ENCODE measurements around the gene SETBP1. TPM values are rescaled to one million over a fixed set of nuclear protein-coding genes. Genes with fewer than 3 reads are reported as not detected.

The SETBP1 gene
- total RNA-seq, 2 donors from 2014 or later: 9.8 to 16.7 TPM

GRCh38 chr18:45083226-45083855 is 402.7 kb downstream of the SETBP1 start:
- no peak for DNase-seq
- no peak for ATAC-seq
- intact Hi-C loops (cut with DNase I): no loop called here

GRCh38 chr18:45084206-45084605 is 403.5 kb downstream of the SETBP1 start:
- ATAC-seq: no peak
- no peak for DNase-seq
- intact Hi-C loops (cut with DNase I): no loop called here

- ATAC-seq: no peak
- no peak for DNase-seq
- intact Hi-C loops (cut with DNase I): no loop called here
Observed at GRCh38 chr18:45085916-45086624, 405.4 kb downstream of the SETBP1 start.

GRCh38 chr18:45086777-45087176 is 406.1 kb downstream of the SETBP1 start:
- intact Hi-C loops (cut with DNase I): no loop called here
- ATAC-seq (no peak), DNase-seq (no peak)

GRCh38 chr18:45090526-45091140 is 409.9 kb downstream of the SETBP1 start:
- intact Hi-C loops (cut with DNase I): no loop called here
- ATAC-seq (no peak), DNase-seq (no peak)

GRCh38 chr18:45100321-45101105 is 419.8 kb downstream of the SETBP1 start:
- ATAC-seq (no peak), DNase-seq (no peak)
- intact Hi-C loops (cut with DNase I): no loop called here

- intact Hi-C loops (cut with DNase I): no loop called here
- DNase-seq (no peak), ATAC-seq (no peak)
Observed at GRCh38 chr18:45102126-45102525, 421.4 kb downstream of the SETBP1 start.

GRCh38 chr18:45102863-45103262 is 422.2 kb downstream of the SETBP1 start:
- ATAC-seq (no peak), DNase-seq (no peak)
- intact Hi-C loops (cut with DNase I): no loop called here

- DNase-seq: no peak
- ATAC-seq: no peak
- intact Hi-C loops (cut with DNase I): no loop called here
Observed at GRCh38 chr18:45103319-45104048, 422.8 kb downstream of the SETBP1 start.

GRCh38 chr18:45104049-45104395 is 423.3 kb downstream of the SETBP1 start:
- DNase-seq: no peak
- no peak for ATAC-seq
- intact Hi-C loops (cut with DNase I): no loop called here

- DNase-seq: no peak
- intact Hi-C loops (cut with DNase I): no loop called here
- peak; percentile 25 to 35 for ATAC-seq
Observed at GRCh38 chr18:45106331-45106774, 425.7 kb downstream of the SETBP1 start.

GRCh38 chr18:45107425-45107824 is 426.7 kb downstream of the SETBP1 start:
- ATAC-seq (peak in 1 of 2 donors; percentile 86), DNase-seq (no peak)
- intact Hi-C loops (cut with DNase I): no loop called here

GRCh38 chr18:45108754-45109153 is 428.1 kb downstream of the SETBP1 start:
- DNase-seq: no peak
- no peak for ATAC-seq
- intact Hi-C loops (cut with DNase I): no loop called here

- ATAC-seq (no peak), DNase-seq (no peak)
- intact Hi-C loops (cut with DNase I): no loop called here
Observed at GRCh38 chr18:45109271-45109670, 428.6 kb downstream of the SETBP1 start.

- ATAC-seq (no peak), DNase-seq (no peak)
- intact Hi-C loops (cut with DNase I): no loop called here
Observed at GRCh38 chr18:45109706-45110105, 429.0 kb downstream of the SETBP1 start.

- ATAC-seq: peak; percentile 75 to 82
- intact Hi-C loops (cut with DNase I): no loop called here
Observed at GRCh38 chr18:45110577-45111501, 430.2 kb downstream of the SETBP1 start.

GRCh38 chr18:45111502-45111848 is 430.8 kb downstream of the SETBP1 start:
- no peak for ATAC-seq
- intact Hi-C loops (cut with DNase I): no loop called here
- DNase-seq: no peak

More at GRCh38 chr18:45110577-45111501, 430.2 kb downstream of the SETBP1 start:
- DNase-seq: peak; percentile 38

GRCh38 chr18:45112682-45113081 is 432.0 kb downstream of the SETBP1 start:
- intact Hi-C loops (cut with DNase I): no loop called here
- DNase-seq (no peak), ATAC-seq (no peak)

Measured in left cardiac atrium (tissue), 4 donors.